Stimulated activated memory B cell treated with anti-CD40 and anti-IgM and Interleukin-4, amounts not matched to agents 10 μg/mL and 1 μg/mL and 100 μg/mL, for 72 hours (primary cell): ENCODE measurements around the gene METTL4.
A peak's percentile ranks its signal among the peaks of the same experiment; 100 is the strongest.

Source experiments
- ATAC-seq: fragments of 150-1000 bp; cut with Tn5 transposase; 2 replicates; pipeline ENCODE4 v1.10.0; 2021
- H3K27ac Mint-ChIP-seq: one replicate; pipeline ENCODE4 v1.8.0; 2022; ENCODE audit warnings: mild to moderate bottlenecking, mixed read lengths
- H3K27me3 Mint-ChIP-seq: one replicate; pipeline ENCODE4 v1.8.0; 2022; ENCODE audit warnings: mixed read lengths
- H3K36me3 Mint-ChIP-seq: one replicate; pipeline ENCODE4 v1.8.0; 2022; ENCODE audit warnings: mixed read lengths
- H3K4me1 Mint-ChIP-seq: one replicate; pipeline ENCODE4 v1.8.0; 2022; ENCODE audit warnings: mixed read lengths
- H3K4me3 Mint-ChIP-seq: one replicate; pipeline ENCODE4 v1.8.0; 2022; ENCODE audit warnings: mild to moderate bottlenecking, moderate library complexity, mixed read lengths
- H3K9me3 Mint-ChIP-seq: one replicate; pipeline ENCODE4 v1.8.0; 2022; ENCODE audit warnings: mixed read lengths

The METTL4 gene, protein sequence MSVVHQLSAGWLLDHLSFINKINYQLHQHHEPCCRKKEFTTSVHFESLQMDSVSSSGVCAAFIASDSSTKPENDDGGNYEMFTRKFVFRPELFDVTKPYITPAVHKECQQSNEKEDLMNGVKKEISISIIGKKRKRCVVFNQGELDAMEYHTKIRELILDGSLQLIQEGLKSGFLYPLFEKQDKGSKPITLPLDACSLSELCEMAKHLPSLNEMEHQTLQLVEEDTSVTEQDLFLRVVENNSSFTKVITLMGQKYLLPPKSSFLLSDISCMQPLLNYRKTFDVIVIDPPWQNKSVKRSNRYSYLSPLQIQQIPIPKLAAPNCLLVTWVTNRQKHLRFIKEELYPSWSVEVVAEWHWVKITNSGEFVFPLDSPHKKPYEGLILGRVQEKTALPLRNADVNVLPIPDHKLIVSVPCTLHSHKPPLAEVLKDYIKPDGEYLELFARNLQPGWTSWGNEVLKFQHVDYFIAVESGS

GRCh38 chr18:2571200-2572170 lies at the start of gene METTL4, which contains the start of gene NDC80:
Gene METTL4 (minus strand): TSS chr18:2571505. CDS start chr18:2567216, 4,289 bp downstream.
Gene NDC80 (plus strand): TSS chr18:2571557. CDS start chr18:2572986, 1,429 bp downstream.
- Mint-ChIP-seq H3K4me1 (peaks cover 42% of the 10 kb centered on the region), H3K27ac (peak within 1 kb of the TSS; percentile 99), H3K9me3 (no peaks in the 10 kb centered on the region), H3K36me3 (no peaks in the 10 kb centered on the region), H3K27me3 (no peaks in the 10 kb centered on the region), H3K4me3 (peak within 1 kb of the TSS; percentile 99)
- peak; percentile 94 for ATAC-seq

DNA sequence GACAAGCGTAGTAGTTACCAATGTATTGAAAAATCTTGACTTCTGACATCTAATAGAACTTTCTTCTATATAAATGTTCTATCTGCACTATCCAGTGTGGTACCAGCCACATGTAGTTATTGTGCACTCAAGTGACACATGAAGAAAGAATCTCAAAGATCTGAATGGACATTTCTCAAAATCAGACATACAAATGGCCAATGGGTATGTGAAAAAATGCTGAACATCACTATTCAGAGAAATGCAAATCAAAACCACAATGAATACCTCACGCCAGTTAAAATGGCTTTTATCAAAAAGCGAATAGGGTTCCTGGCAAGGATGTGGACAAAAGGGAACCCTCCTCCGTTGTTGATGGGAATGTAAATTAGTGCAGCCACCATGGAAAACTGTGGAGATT lies 46.7 kb upstream of the METTL4 start:
- H3K4me1 Mint-ChIP-seq: no peaks in the 10 kb centered on the region
- no peak overlapping the region for H3K27ac Mint-ChIP-seq
- peaks cover 3% of the 10 kb centered on the region for H3K9me3 Mint-ChIP-seq
- peaks cover 6% of the 10 kb centered on the region for H3K36me3 Mint-ChIP-seq
- no peaks in the 10 kb centered on the region for H3K27me3 Mint-ChIP-seq
- no peak for ATAC-seq
- H3K4me3 Mint-ChIP-seq: no peak overlapping the region

- Mint-ChIP-seq H3K36me3 (peaks cover 6% of the 10 kb centered on the region), H3K27me3 (no peaks in the 10 kb centered on the region), H3K4me1 (no peaks in the 10 kb centered on the region), H3K4me3 (no peak overlapping the region), H3K27ac (no peak overlapping the region), H3K9me3 (peaks cover 3% of the 10 kb centered on the region)
- ATAC-seq: no peak
Observed at GRCh38 chr18:2617401-2617998, 46.2 kb upstream of the METTL4 start.

- Mint-ChIP-seq H3K9me3 (peaks cover 3% of the 10 kb centered on the region), H3K36me3 (peaks cover 6% of the 10 kb centered on the region), H3K27ac (no peak overlapping the region), H3K4me1 (no peaks in the 10 kb centered on the region), H3K4me3 (no peak overlapping the region), H3K27me3 (no peaks in the 10 kb centered on the region)
- no peak for ATAC-seq
Observed at GRCh38 chr18:2612996-2613395, 41.7 kb upstream of the METTL4 start.

GRCh38 chr18:2610549-2610948 lies 39.2 kb upstream of the METTL4 start:
- H3K27ac Mint-ChIP-seq: no peak overlapping the region
- no peak overlapping the region for H3K4me3 Mint-ChIP-seq
- H3K4me1 Mint-ChIP-seq: peaks cover 7% of the 10 kb centered on the region
- H3K9me3 Mint-ChIP-seq: peaks cover 3% of the 10 kb centered on the region
- peaks cover 5% of the 10 kb centered on the region for H3K36me3 Mint-ChIP-seq
- H3K27me3 Mint-ChIP-seq: no peaks in the 10 kb centered on the region
- no peak for ATAC-seq

- Mint-ChIP-seq H3K36me3 (no peaks in the 10 kb centered on the region), H3K4me3 (no peak overlapping the region), H3K9me3 (peaks cover 3% of the 10 kb centered on the region), H3K27ac (no peak overlapping the region), H3K27me3 (no peaks in the 10 kb centered on the region), H3K4me1 (peaks cover 16% of the 10 kb centered on the region)
- no peak for ATAC-seq
Observed at GRCh38 chr18:2609604-2610003, 38.3 kb upstream of the METTL4 start.

DNA sequence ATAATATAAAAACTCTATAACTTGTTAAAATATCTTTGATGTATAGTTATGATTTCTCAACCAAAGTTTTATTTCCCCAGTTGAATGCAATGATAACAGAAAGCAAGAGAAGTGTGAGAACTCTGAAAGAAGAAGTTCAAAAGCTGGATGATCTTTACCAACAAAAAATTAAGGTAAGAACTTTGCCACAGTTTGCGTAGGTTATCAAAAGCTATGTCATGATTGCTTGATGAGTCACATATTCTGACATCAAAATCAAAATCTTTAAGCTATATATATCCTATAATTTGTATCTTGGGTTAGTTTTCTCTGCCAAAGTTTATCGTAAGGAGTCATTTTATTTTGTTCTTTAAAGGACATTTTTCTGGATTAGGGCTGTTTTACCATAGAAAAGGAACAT lies 35.0 kb upstream of the METTL4 start:
- no peaks in the 10 kb centered on the region for H3K36me3 Mint-ChIP-seq
- peaks cover 21% of the 10 kb centered on the region for H3K4me1 Mint-ChIP-seq
- no peaks in the 10 kb centered on the region for H3K27me3 Mint-ChIP-seq
- H3K9me3 Mint-ChIP-seq: peaks cover 3% of the 10 kb centered on the region
- H3K27ac Mint-ChIP-seq: peak overlapping the region; percentile 71
- no peak overlapping the region for H3K4me3 Mint-ChIP-seq
- no peak for ATAC-seq

GRCh38 chr18:2602844-2603243 lies 31.5 kb upstream of the METTL4 start:
- Mint-ChIP-seq H3K27ac (no peak overlapping the region), H3K9me3 (peaks cover 3% of the 10 kb centered on the region), H3K4me3 (no peak overlapping the region), H3K4me1 (peaks cover 22% of the 10 kb centered on the region), H3K27me3 (no peaks in the 10 kb centered on the region), H3K36me3 (peaks cover 5% of the 10 kb centered on the region)
- no peak for ATAC-seq

GRCh38 chr18:2597639-2598038 lies 26.3 kb upstream of the METTL4 start:
- no peak for ATAC-seq
- no peak overlapping the region for H3K4me3 Mint-ChIP-seq
- H3K9me3 Mint-ChIP-seq: peaks cover 3% of the 10 kb centered on the region
- no peak overlapping the region for H3K27ac Mint-ChIP-seq
- H3K27me3 Mint-ChIP-seq: no peaks in the 10 kb centered on the region
- H3K4me1 Mint-ChIP-seq: peaks cover 7% of the 10 kb centered on the region
- peaks cover 11% of the 10 kb centered on the region for H3K36me3 Mint-ChIP-seq

- H3K4me3 Mint-ChIP-seq: no peak overlapping the region
- H3K27ac Mint-ChIP-seq: peak overlapping the region; percentile 63
- H3K27me3 Mint-ChIP-seq: no peaks in the 10 kb centered on the region
- ATAC-seq: no peak
- no peaks in the 10 kb centered on the region for H3K9me3 Mint-ChIP-seq
- H3K36me3 Mint-ChIP-seq: no peaks in the 10 kb centered on the region
- peaks cover 21% of the 10 kb centered on the region for H3K4me1 Mint-ChIP-seq
Observed at GRCh38 chr18:2590303-2590702, 19.0 kb upstream of the METTL4 start.

DNA sequence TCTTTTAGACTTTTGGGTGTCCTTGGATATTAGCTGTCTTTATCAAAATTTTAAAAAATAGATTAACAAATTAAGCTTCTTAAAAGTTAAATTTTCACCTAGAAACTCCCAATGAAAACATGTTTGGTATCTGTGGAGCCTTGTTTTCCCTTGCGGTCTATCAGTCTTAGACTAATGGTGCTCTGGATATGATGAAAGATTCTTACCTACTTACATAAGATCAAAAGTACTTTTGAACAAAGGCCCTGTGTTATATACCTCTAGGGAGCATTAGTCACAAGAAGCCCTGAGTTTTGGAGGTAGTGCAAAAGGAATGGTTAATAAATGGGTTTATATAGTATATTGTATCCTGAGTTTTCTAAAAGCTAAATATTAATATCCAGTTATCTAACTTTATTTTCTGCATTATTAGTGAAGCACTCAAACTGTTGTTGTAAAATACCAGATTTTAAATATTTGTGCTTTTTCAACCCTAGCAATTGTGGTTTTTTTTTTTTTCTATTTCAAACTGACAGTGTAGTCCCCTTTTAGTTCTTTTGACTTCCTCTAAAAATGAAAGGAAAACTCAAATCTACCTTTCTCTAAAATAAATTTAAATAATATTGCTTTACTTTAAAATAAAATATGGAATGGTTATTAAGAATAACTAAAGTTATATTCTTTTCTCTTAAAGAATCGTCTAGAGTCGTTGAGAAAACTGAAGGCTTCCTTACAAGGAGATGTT lies 18.2 kb upstream of the METTL4 start:
- Mint-ChIP-seq H3K4me1 (peaks cover 21% of the 10 kb centered on the region), H3K36me3 (no peaks in the 10 kb centered on the region), H3K27ac (peak overlapping the region; percentile 63), H3K9me3 (no peaks in the 10 kb centered on the region), H3K4me3 (no peak overlapping the region), H3K27me3 (no peaks in the 10 kb centered on the region)
- ATAC-seq: no peak

DNA sequence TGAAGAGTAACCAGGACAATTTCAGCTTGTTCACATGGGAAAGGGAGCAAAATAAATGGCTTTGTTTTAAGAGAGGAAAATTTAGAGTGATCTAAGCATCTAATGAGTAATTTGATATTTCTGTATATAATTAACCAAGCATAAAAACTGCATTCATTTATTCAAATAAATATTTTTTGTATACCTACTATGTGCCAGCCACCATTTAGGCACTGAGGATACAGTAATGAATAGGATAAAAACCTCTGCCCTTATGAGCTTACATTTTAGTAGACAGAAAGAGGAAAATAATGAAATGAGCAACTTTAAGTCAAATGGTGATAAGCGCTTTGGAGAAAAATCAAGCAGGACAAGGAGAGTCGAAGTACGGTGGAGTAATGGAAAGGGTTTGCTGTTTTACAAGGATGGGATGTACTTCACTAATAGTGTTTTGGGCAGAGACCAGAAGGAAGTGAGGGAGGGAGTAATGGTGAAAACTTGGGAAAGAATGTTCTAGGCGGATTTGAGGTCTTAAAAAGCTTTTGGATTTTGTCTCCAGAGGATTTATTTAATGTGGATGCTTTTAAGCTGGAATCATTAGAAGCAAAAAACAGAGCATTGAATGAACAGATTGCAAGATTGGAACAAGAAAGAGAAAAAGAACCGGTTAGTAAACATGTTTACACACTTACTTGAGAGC lies 17.5 kb upstream of the METTL4 start:
- Mint-ChIP-seq H3K27ac (no peak overlapping the region), H3K9me3 (no peaks in the 10 kb centered on the region), H3K36me3 (no peaks in the 10 kb centered on the region), H3K4me3 (no peak overlapping the region), H3K4me1 (peaks cover 21% of the 10 kb centered on the region), H3K27me3 (no peaks in the 10 kb centered on the region)
- no peak for ATAC-seq

GRCh38 chr18:2587788-2588187 lies 16.5 kb upstream of the METTL4 start:
- Mint-ChIP-seq H3K27ac (no peak overlapping the region), H3K4me3 (no peak overlapping the region), H3K4me1 (peaks cover 21% of the 10 kb centered on the region), H3K36me3 (no peaks in the 10 kb centered on the region), H3K9me3 (no peaks in the 10 kb centered on the region), H3K27me3 (no peaks in the 10 kb centered on the region)
- no peak for ATAC-seq

GRCh38 chr18:2573408-2573807 lies 2.1 kb upstream of the METTL4 start:
- H3K27ac Mint-ChIP-seq: no peak overlapping the region

More at GRCh38 chr18:2573408-2573807, 2.1 kb upstream of the METTL4 start:
- no peaks in the 10 kb centered on the region for H3K9me3 Mint-ChIP-seq
- ATAC-seq: no peak
- H3K4me3 Mint-ChIP-seq: no peak overlapping the region
- H3K27me3 Mint-ChIP-seq: no peaks in the 10 kb centered on the region
- H3K4me1 Mint-ChIP-seq: peaks cover 38% of the 10 kb centered on the region
- peaks cover 6% of the 10 kb centered on the region for H3K36me3 Mint-ChIP-seq
